Type B pancreatic cell (in vitro differentiated cells): ENCODE data around the gene TMEM243. TPM values are rescaled to one million over a fixed set of nuclear protein-coding genes. Genes with fewer than 3 reads are reported as not detected.

Source experiments
- DNase-seq: peaks from one replicate; pipeline ENCODE4 v3.0.0; 2021; ENCODE audit warnings: mixed read lengths; ENCODE audit not compliant: unreplicated experiment; ENCODE audit errors: extremely low spot score
- H3K27ac Mint-ChIP-seq: 2 replicates; pipeline ENCODE4 v1.8.0; 2021; ENCODE audit warnings: mild to moderate bottlenecking, mixed read lengths
- H3K27me3 Mint-ChIP-seq: 2 replicates; pipeline ENCODE4 v1.8.0; 2021; ENCODE audit warnings: mixed read lengths
- H3K36me3 Mint-ChIP-seq: 2 replicates; pipeline ENCODE4 v1.8.0; 2021; ENCODE audit warnings: mixed read lengths
- H3K4me1 Mint-ChIP-seq: one replicate; pipeline ENCODE4 v1.8.0; 2021; ENCODE audit warnings: mixed read lengths; ENCODE audit not compliant: unreplicated experiment
- H3K4me3 Mint-ChIP-seq: 2 replicates; pipeline ENCODE4 v1.8.0; 2021; ENCODE audit warnings: mild to moderate bottlenecking, mixed read lengths
- H3K9me3 Mint-ChIP-seq: 2 replicates; pipeline ENCODE4 v1.8.0; 2021; ENCODE audit warnings: mixed read lengths
- total RNA-seq: library from RNA; stranded (reverse); gene quantifications from 2 replicates; pipeline ENCODE4 v1.2.1, GENCODE V29; 2021; ENCODE audit warnings: low replicate concordance
- TF ChIP-seq, protein P1 (sequence below): fragments of 200-600 bp; sonication (generic); conservative IDR thresholded peaks from 2 replicates; pipeline ENCODE4 v1.5.0; 2021; ENCODE audit warnings: antibody characterized with exemption, mild to moderate bottlenecking

TMEM243 gene
- total RNA-seq, 1 donor from 2014 or later: 19.0 TPM

DNA sequence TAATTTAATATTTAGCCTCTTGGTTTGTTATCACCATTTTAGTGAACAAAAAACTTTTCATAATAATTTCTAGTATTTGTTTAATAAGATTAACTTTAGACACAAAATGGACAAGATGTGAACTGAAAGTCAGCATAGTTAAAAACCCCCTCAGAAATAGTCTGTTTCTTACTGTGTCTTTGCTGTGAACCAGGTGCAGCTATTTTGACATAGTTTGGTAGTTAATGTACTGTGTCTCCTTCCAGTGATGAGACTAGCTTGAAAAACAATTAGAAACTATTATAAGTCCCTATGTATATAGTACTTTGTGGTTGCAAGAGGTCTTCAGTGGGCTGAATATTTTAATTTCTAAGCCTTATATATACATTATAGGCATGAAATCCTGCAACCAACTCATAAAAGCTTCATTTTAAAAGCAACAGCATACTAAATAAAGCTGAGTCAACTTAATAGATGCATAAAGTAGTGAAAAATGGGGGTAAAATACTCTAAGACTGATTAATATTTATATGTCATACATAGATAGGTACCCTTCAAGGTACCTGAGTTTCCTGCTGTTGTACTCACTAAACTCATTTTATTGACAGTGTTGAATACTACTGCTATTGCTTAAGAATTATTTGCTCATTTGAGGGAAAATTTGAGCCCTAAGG lies 48.1 kb downstream of the TMEM243 start:
- H3K27ac Mint-ChIP-seq: no peak overlapping the region
- H3K9me3 Mint-ChIP-seq: no peaks in the 10 kb centered on the region
- DNase-seq: no peak
- TF ChIP-seq, protein P1, sequence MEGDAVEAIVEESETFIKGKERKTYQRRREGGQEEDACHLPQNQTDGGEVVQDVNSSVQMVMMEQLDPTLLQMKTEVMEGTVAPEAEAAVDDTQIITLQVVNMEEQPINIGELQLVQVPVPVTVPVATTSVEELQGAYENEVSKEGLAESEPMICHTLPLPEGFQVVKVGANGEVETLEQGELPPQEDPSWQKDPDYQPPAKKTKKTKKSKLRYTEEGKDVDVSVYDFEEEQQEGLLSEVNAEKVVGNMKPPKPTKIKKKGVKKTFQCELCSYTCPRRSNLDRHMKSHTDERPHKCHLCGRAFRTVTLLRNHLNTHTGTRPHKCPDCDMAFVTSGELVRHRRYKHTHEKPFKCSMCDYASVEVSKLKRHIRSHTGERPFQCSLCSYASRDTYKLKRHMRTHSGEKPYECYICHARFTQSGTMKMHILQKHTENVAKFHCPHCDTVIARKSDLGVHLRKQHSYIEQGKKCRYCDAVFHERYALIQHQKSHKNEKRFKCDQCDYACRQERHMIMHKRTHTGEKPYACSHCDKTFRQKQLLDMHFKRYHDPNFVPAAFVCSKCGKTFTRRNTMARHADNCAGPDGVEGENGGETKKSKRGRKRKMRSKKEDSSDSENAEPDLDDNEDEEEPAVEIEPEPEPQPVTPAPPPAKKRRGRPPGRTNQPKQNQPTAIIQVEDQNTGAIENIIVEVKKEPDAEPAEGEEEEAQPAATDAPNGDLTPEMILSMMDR: no peak
- no peaks in the 10 kb centered on the region for H3K4me1 Mint-ChIP-seq
- no peak overlapping the region for H3K4me3 Mint-ChIP-seq
- H3K27me3 Mint-ChIP-seq: no peaks in the 10 kb centered on the region
- H3K36me3 Mint-ChIP-seq: peaks cover 49% of the 10 kb centered on the region

DNA sequence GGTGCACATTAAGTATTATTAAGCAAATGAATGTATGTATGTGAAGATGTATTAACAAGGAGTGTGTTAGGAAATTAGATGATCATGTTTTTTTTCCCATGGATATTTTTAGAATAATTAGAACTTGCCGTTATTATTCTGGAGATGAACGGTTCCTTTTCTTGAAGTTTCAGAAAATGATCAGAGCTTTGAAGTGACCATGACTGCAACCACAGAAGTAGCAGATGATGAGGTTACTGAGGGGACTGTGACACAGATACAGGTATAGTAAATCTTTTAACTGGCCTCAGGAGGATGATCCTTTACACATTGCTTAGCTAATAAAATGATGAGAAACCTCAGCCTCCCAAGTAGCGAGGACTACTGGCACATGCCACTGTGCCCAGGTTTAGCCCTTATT lies 48.7 kb downstream of the TMEM243 start:
- TF ChIP-seq, protein P1: no peak
- Mint-ChIP-seq H3K4me3 (no peak overlapping the region), H3K27ac (no peak overlapping the region), H3K9me3 (no peaks in the 10 kb centered on the region), H3K36me3 (peaks cover 49% of the 10 kb centered on the region), H3K27me3 (no peaks in the 10 kb centered on the region), H3K4me1 (no peaks in the 10 kb centered on the region)
- DNase-seq: no peak

DNA sequence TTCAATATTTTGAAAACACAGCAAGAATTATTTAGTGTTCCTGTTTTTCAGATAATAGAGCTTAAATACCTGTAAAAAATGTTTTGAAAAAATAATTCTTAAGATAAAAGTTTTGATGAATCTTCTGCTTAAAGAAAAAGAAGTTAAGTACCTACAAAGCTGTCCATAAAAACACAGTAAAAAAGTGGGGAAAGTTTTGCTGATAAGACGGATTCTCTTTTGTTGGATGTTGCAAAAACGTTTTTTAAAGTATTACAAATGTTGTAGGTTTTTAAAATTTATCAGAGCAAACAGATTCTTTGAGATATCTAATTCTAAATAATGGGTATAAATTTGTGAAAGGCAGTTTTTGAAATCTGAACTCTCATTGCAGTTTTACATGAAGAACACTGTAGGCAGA lies 55.1 kb downstream of the TMEM243 start:
- no peaks in the 10 kb centered on the region for H3K4me1 Mint-ChIP-seq
- no peak for DNase-seq
- H3K27ac Mint-ChIP-seq: no peak overlapping the region
- TF ChIP-seq, protein P1: no peak
- no peaks in the 10 kb centered on the region for H3K9me3 Mint-ChIP-seq
- H3K36me3 Mint-ChIP-seq: peaks cover 40% of the 10 kb centered on the region
- no peaks in the 10 kb centered on the region for H3K27me3 Mint-ChIP-seq
- no peak overlapping the region for H3K4me3 Mint-ChIP-seq

DNA sequence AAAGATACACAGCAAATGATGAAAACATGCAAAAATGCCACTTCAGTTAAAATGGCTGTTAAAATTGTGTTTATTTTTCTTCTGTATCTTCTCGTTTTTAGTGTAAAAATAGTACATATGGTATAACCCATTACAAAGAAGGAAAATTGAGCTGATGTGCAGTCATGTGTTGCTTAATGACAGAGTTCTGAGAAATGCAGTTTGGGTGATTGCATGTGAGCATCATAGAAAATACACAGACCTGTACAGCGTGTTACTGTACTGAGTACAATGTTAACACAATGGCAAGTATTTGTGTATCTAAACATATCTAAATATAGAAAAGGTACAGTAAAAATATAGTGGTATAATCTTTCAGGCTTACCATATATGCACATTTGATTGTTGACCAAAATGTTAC lies 60.0 kb downstream of the TMEM243 start:
- H3K4me3 Mint-ChIP-seq: no peak overlapping the region
- TF ChIP-seq, protein P1: no peak
- no peaks in the 10 kb centered on the region for H3K9me3 Mint-ChIP-seq
- no peak overlapping the region for H3K27ac Mint-ChIP-seq
- no peak for DNase-seq
- H3K27me3 Mint-ChIP-seq: no peaks in the 10 kb centered on the region
- peaks cover 22% of the 10 kb centered on the region for H3K4me1 Mint-ChIP-seq
- H3K36me3 Mint-ChIP-seq: peaks cover 23% of the 10 kb centered on the region

DNA sequence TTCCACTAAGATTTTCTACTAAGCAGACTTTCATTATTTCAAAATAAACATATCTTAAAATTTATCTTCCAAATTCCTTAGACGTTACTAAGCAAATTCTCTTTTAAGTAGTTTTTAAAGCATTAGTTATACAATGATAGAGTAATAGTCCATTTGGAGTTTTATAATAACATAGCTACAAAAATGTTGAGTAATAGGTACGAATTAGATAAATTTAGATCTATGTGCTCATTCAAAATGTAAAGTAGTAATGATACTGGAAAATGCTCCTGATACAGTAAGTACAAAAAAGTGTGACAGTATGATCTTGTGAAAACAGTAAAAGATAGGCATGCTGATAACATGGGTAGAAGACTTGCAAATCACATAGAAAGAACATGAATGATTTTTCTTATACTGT lies 62.8 kb downstream of the TMEM243 start:
- Mint-ChIP-seq H3K27ac (no peak overlapping the region), H3K27me3 (no peaks in the 10 kb centered on the region), H3K4me3 (peak overlapping the region; percentile 6), H3K4me1 (peaks cover 26% of the 10 kb centered on the region), H3K9me3 (no peaks in the 10 kb centered on the region), H3K36me3 (peaks cover 20% of the 10 kb centered on the region)
- TF ChIP-seq, protein P1: no peak
- DNase-seq: no peak
